Muscle of leg (tissue), 9 donors: Measurements from ENCODE around the gene DTD2. TPM values are rescaled to one million over a fixed set of nuclear protein-coding genes. Genes with fewer than 3 reads are reported as not detected.

Experiments
- polyA plus RNA-seq, 8 donors: library from polyadenylated mRNA; unstranded; fragments of 120-200 nt; gene quantifications; one replicate each; pipeline versions ENCODE4 v1.2.1 to v1.2.3, GENCODE V29; 2013; ENCODE audit warnings: inconsistent platforms in 1 of 8, low replicate concordance in 1 of 8; ENCODE audit not compliant: insufficient read length in 8 of 8, insufficient read depth in 1 of 8
- total RNA-seq: library from RNA; stranded (reverse); fragments of 120-200 nt; gene quantifications from one replicate; pipeline ENCODE4 v1.2.4, GENCODE V29; 2013

Gene DTD2
- total and polyA plus RNA-seq, 9 donors, result 8.3 to 16.1 (median 12.7) TPM

Other genes with a start within 250 kb of the DTD2 start
- 149 TPM for gene HECTD1, start 249.7 kb downstream of the DTD2 start, total RNA-seq
- gene HECTD1, start 249.7 kb downstream of the DTD2 start, polyA plus RNA-seq, result 100 to 1,000 TPM in 5 of 8 donors, 10 to 100 TPM in 3; 85.5 to 115 (median 107) TPM
- 26.0 TPM for gene HEATR5A, start 37.0 kb downstream of the DTD2 start, total RNA-seq
- 10 to 100 TPM in 7 of 8 donors, 1 to 10 TPM in 1; 9.5 to 15.9 (median 12.5) TPM for gene HEATR5A, start 37.0 kb downstream of the DTD2 start, polyA plus RNA-seq
- gene GPR33, start 30.5 kb upstream of the DTD2 start, total RNA-seq, result not detected
- gene GPR33, start 30.5 kb upstream of the DTD2 start, polyA plus RNA-seq, result not detected
- gene NUBPL, start 103.9 kb upstream of the DTD2 start, total RNA-seq, result 11.2 TPM
- gene NUBPL, start 103.9 kb upstream of the DTD2 start, polyA plus RNA-seq, result 1 to 10 TPM; 7.2 to 8.9 (median 8.2) TPM